DND-41 (cell line): Measurements from ENCODE around the gene PURA.

ENCODE experiments used
- EZH2 ChIP-seq: IDR thresholded peaks from 3 replicates; pipeline ENCODE4 v1.6.1; 2012; ENCODE audit warnings: borderline replicate concordance, low read depth, mild to moderate bottlenecking, moderate library complexity, low read length, inconsistent platforms; ENCODE audit not compliant: severe bottlenecking
- TF ChIP-seq, protein P1 (sequence below): IDR thresholded peaks from 2 replicates; pipeline ENCODE4 v1.5.1; 2012; ENCODE audit warnings: borderline replicate concordance, low read length, moderate library complexity, mild to moderate bottlenecking; ENCODE audit not compliant: poor library complexity, severe bottlenecking; ENCODE audit errors: extremely low read depth

DNA sequence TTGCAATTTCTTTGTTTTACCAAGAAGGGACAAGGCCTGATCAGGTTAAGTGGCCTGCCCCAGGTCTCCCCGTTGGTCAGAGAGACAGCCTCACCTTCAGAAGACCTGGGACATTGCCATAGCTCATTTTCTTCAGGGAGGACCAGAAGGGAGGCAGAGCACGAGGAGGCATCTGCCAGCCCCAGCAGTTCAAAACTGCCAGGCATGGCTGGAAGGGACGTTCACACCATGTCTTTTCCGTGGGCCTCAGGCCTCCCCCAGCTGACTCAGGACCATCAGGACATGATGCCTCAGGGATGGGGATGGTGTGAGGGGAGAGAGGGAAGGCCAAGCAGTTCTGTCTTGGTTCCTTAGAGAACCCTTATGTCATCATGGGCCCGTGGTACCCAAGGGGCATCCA lies 28.3 kb downstream of the PURA start:
- TF ChIP-seq, protein P1, sequence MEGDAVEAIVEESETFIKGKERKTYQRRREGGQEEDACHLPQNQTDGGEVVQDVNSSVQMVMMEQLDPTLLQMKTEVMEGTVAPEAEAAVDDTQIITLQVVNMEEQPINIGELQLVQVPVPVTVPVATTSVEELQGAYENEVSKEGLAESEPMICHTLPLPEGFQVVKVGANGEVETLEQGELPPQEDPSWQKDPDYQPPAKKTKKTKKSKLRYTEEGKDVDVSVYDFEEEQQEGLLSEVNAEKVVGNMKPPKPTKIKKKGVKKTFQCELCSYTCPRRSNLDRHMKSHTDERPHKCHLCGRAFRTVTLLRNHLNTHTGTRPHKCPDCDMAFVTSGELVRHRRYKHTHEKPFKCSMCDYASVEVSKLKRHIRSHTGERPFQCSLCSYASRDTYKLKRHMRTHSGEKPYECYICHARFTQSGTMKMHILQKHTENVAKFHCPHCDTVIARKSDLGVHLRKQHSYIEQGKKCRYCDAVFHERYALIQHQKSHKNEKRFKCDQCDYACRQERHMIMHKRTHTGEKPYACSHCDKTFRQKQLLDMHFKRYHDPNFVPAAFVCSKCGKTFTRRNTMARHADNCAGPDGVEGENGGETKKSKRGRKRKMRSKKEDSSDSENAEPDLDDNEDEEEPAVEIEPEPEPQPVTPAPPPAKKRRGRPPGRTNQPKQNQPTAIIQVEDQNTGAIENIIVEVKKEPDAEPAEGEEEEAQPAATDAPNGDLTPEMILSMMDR, result no peak
- no peak for TF ChIP-seq EZH2
